HG03460 (cell line): ENCODE results near the gene HOXC13.

Experiments
- ATAC-seq: cut with Tn5 transposase; IDR thresholded peaks from one replicate; pipeline ENCODE4 v1.9.1; 2021; ENCODE audit not compliant: unreplicated experiment

The HOXC13 gene

GRCh38 chr12:53939141-53940108, 794 bp downstream of the HOXC13 start:
- ATAC-seq = no peak

GRCh38 chr12:53940443-53941014, 1.9 kb downstream of the HOXC13 start:
- no peak for ATAC-seq

GRCh38 chr12:53941187-53941586, 2.6 kb downstream of the HOXC13 start:
- ATAC-seq = no peak

GRCh38 chr12:53941750-53942149, 3.1 kb downstream of the HOXC13 start:
- no peak for ATAC-seq

GRCh38 chr12:53942467-53942997, 3.9 kb downstream of the HOXC13 start:
- no peak for ATAC-seq

GRCh38 chr12:53944209-53944608, 5.6 kb downstream of the HOXC13 start:
- no peak for ATAC-seq

- ATAC-seq = no peak
These were observed 6.5 kb downstream of the HOXC13 start for GRCh38 chr12:53944907-53945847.

GRCh38 chr12:53947743-53948142, 9.1 kb downstream of the HOXC13 start:
- ATAC-seq = no peak

- ATAC-seq = no peak
These were observed 10.3 kb downstream of the HOXC13 start for GRCh38 chr12:53948650-53949593.

- no peak for ATAC-seq
These were observed 11.2 kb downstream of the HOXC13 start for GRCh38 chr12:53949631-53950436.

GRCh38 chr12:53950437-53950773, 11.8 kb downstream of the HOXC13 start:
- no peak for ATAC-seq

- ATAC-seq = no peak
These were observed 12.4 kb downstream of the HOXC13 start for GRCh38 chr12:53950789-53951576.

- ATAC-seq = no peak
These were observed 13.1 kb downstream of the HOXC13 start for GRCh38 chr12:53951577-53952334.

- no peak for ATAC-seq
These were observed 13.7 kb downstream of the HOXC13 start for GRCh38 chr12:53952335-53952694.

GRCh38 chr12:53952871-53953734, 14.5 kb downstream of the HOXC13 start:
- no peak for ATAC-seq

GRCh38 chr12:53953831-53954693, 15.4 kb downstream of the HOXC13 start:
- ATAC-seq = no peak
